Adipose tissue (tissue), 3 donors: Measurements from ENCODE around the gene LUC7L3. TPM values are rescaled to one million over a fixed set of nuclear protein-coding genes. Genes with fewer than 3 reads are reported as not detected.
"Not testable (repeated sequence)": the region's sequence is repeated elsewhere in the genome, so short reads cannot be mapped to it uniquely, and the experiment has no call there.

Experiments used
- H3K27ac ChIP-seq: one replicate; pipeline ENCODE4 v1.5.1; 2013; ENCODE audit warnings: low read depth, low read length
- WGBS, 3 donors: extraction: QIAGEN DNeasy Blood & Tissue Kit; methylation state at CpG; one replicate each; pipeline ENCODE4 v1.1.7; 2013; 5-methylcytosine and 5-hydroxymethylcytosine counted together
- polyA plus RNA-seq, 3 donors: library from polyadenylated mRNA; stranded (reverse); fragments of 200-250 nt; gene quantifications; one replicate each; pipeline ENCODE4 v1.2.3, GENCODE V29; 2013
- donor health status: healthy with polysubstance abuse.
- donor health status: Bipolar disorder and iron deficiency.
- donor health status: healthy.

Gene LUC7L3
- polyA plus RNA-seq, 3 donors = 40.0 to 64.0 (median 44.7) TPM

DNA sequence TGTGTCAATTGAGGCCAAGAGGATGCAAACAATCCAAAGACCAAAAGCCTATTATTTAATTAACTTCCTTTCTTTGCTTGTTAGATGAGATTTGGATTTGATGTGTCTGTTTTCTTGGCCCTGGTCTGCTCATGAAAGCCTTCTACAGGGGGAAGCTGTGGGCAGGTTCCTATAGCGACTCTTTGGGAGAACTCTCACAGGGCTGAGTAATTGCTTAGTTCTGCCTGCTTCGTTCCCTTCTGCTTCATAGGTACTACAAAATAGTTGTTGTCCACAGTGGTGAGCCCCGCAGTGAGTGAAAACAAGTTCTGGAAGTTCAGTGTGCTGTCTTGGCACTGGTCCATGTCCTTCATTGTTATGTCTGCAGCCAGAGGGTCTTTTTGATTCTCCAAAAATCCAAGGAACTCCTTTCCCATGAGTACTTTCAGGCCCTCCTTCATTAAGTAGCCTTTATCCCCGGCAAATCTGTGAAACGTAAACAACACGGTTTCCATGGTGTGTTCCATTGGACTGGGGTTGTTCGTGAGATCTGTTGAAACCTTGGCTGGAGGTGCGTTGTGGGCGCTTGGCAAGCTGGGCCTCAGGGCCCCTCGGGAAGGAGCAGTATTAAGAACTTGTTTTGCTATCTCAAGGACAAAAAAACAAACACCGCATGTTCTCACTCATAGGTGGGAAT lies 77.9 kb downstream of the LUC7L3 start:
- WGBS, 3 donors = 56 to 61% (median 56%) methylated on average over 11 of the region's 11 CpGs
- no peak overlapping the region for H3K27ac ChIP-seq

DNA sequence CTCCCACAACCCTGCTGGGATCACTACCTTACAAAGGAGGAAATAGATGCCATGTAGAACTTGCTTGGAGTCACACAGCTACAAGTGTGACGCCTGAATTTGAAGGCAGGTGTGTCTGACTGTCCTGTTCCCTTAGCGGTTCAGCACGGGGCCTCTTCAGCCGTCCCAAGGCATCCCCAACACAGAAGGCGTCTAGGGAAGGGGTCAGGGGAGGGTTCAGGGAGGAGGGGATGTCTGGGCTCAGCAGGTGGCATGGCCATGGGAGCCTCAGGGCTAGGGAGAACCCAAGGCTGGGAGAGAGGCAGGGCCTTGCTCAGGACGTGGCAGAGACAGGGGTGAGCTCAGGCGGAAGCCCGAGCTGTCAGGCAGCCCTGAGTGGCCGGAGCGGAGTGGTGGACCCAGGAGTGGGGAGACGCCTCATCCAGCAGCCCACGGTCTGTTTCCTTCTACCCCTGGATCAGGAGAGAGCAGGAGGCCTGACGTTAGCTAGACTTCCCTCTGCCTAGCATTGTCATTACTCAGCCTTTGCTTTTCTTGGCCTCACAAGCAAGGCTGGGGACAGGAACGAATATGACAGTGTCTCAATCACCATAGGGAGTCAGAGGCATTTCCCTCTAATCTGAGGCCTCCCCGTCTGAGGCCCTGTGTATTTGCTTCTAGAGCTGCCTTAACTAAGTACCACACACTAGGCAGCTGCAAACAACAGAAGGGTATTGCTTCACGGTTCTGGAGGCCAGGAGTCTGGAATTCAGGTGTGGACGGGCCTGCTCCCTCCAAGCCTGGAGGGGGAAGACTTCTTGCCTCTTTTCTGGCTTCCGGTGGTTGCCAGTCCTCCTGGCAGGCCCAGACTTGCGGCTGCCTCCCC lies 79.3 kb downstream of the LUC7L3 start:
- no peak overlapping the region for H3K27ac ChIP-seq
- 87 to 91% (median 90%) methylated on average over 19 of the region's 19 CpGs for WGBS, 3 donors

DNA sequence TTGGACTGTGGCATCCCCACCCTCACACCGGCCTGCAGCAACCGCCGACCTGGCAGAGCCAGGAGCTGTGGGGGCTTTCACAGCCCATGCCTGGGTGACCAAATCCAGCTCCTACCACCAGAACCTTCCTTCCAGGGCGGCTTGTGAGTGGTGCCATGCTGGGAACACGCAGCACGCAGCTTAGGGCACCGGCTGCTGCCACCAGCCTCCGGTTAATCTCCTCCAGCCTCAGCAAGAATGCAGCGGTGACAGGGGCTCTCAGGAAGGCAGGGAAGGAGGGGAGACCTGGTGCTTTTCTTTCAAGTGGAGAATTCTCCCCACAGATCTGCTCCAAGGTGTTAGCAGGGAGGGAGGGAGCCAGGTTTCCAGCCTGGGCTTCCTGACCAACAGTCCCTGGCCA lies 80.2 kb downstream of the LUC7L3 start:
- no peak overlapping the region for H3K27ac ChIP-seq
- WGBS, 3 donors = 93 to 94% (median 94%) methylated on average over 9 of the region's 9 CpGs

DNA sequence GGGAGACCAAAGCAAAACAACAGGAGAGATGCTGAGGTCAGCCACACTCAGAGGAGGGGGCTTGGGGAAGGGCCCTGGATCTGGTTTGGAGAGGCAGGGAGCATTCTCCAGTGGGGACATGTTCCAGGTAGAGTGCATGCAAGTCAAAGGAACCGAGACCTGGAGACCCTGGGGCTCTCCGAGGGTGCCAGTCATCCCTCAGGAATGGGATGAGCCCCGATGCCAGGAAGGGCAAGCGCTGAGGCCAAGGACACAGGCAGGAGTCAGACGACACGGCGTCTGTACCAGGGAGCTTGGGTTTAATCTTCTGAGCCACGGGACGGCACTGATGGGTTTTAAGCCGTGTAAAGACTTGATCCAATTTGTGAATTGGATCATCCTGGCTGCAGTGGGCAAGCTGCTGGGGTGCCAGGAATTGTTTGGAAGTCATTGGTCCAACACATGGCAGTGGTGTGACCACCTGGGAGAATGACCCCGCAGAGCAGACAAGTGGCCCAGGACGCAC lies 80.8 kb downstream of the LUC7L3 start:
- no peak overlapping the region for H3K27ac ChIP-seq
- 90 to 96% (median 90%) methylated on average over 12 of the region's 12 CpGs for WGBS, 3 donors

DNA sequence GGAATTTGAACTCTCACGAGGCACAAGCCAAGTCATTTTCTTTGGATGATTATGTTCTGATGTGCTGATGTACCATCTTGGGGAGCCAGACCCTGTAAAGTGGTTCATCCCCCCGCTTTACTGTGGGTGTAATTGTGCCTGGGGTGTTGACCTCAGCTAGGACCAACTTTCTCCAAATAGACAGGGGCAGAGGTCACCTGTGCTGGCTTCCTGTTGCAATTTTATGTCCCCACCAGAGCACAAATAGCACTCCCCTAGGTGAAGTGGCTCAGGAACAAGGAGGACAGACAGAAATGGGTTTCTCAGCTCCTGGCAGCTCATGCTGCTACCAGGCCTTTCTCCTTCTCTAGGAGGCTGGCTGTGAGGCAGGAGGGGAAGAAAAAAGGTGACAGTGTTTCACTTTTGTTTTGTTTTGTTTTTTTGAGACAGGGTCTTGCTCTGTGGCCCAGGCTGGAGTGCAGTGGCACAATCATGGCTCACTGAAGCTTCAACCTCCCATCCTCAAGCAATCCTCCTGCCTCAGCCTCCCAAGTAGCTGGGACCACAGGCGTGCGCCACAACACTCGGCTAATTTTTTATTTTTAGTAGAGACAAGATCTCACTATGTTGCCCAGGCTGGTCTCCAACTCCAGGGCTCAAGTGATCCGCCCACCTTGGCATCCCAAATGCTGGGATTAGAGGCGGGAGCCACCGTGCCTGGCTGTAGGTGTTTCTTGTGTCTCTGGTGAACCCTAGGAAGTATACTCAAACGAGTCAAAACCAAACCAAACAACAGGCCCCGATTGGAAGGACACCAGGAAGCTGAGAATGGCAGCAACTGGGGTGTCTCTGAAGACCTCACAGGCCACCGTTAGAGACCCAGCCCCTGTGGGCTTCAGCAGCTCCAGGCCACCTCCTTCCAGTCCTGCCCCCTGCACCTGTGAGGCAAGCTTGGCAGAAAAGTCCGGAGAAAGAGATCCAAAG lies 83.5 kb downstream of the LUC7L3 start:
- whole genome bisulfite sequencing, 3 donors = 84 to 88% (median 85%) methylated on average over 12 of the region's 12 CpGs
- H3K27ac ChIP-seq = no peak overlapping the region

DNA sequence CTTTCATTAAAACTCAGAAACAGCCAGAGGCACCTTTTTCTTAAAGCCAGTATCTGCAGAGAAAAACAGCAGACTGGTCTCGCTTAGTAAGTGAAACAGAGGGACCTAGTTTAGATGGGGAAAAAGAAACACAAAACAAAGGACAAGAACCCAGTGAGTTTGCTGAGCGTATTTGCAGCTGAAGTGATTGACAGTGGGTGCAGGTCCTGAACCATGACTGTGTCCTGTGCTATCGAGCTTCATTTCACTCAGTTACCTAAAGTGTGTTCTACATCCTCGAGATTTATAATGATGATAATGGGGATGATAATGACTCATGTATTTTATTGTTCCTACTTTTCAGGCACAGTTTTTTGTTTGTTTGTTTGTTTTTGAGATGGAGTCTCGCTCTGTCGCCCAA lies 84.3 kb downstream of the LUC7L3 start:
- H3K27ac ChIP-seq = no peak overlapping the region
- 83 to 90% (median 85%) methylated on average over 6 of the region's 6 CpGs for WGBS, 3 donors

DNA sequence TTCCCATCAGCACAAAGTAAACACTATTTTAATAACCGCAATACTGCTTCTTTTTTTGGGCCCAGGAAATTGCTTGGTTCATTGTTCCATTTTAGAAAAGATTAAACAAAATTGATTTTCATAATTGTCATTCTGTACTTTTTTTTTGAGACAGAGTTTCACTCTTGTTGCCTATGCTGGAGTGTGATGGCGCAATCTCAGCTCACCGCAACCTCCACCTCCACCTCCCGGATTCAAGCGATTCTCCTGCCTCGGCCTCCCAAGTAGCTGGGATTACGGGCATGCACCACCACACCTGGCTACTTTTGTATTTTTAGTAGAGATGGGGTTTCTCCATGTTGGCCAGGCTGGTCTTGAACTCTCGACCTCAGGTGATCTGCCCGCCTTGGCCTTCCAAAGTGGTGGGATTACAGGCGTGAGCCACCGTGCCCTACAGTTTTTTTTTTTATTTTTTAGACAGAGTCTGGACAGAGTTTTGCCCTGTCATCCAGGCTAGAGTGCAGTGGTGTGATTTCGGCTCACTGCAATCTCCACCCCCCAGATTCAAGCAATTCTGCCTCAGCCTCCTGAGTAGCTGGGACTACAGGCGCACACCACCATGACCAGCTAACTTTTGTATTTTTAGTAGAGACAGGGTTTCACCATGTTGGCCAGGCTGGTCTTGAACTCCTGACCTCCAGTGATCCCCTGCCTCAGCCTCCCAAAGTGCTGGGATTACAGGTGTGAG lies 85.5 kb downstream of the LUC7L3 start:
- WGBS, 3 donors = 90 to 94% (median 94%) methylated on average over 13 of the region's 13 CpGs
- not testable (repeated sequence) for H3K27ac ChIP-seq

DNA sequence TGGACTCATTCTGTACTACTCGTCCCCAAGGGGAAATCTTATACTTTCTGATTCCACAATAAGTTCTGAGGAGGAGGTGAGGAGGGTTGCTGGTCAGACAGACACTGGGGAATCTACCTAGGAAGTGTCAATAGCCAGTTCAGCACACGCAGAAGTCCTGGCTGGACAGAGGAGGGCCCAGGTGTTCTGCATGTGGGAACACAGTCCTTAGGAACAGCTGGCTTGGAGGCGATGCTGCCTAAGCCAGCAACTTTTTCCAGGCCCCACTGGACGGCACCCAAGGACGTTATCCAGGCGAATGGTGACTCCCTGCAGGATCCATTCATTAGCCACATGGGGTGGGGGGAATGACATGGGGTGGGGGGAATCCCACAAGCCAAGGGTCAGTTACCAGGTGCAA lies 86.1 kb downstream of the LUC7L3 start:
- WGBS, 3 donors = 28 to 78% (median 63%) methylated on average over 6 of the region's 6 CpGs
- no peak overlapping the region for H3K27ac ChIP-seq

Other genes starting within 250 kb of the LUC7L3 start
- 10 to 100 TPM; 21.9 to 27.9 (median 25.9) TPM for gene RSAD1, start 240.7 kb upstream of the LUC7L3 start, polyA plus RNA-seq
- gene MYCBPAP, start 211.2 kb upstream of the LUC7L3 start, polyA plus RNA-seq = under 1 TPM; 0.09 to 0.34 (median 0.18) TPM
- gene EPN3, start 186.9 kb upstream of the LUC7L3 start, polyA plus RNA-seq = 1 to 10 TPM in 2 of 3 donors, under 1 TPM in 1; 0.67 to 6.9 (median 4.0) TPM
- gene SPATA20, start 172.4 kb upstream of the LUC7L3 start, polyA plus RNA-seq = 10 to 100 TPM; 15.8 to 32.7 (median 21.8) TPM
- 1 to 10 TPM in 1 of 3 donors, under 1 TPM in 2; 0.07 to 2.9 (median 0.64) TPM for gene CACNA1G, start 158.9 kb upstream of the LUC7L3 start, polyA plus RNA-seq
- gene ABCC3, start 84.7 kb upstream of the LUC7L3 start, polyA plus RNA-seq = 10 to 100 TPM in 1 of 3 donors, 1 to 10 TPM in 2; 3.0 to 25.1 (median 8.1) TPM
- gene ANKRD40, start 11.7 kb upstream of the LUC7L3 start, polyA plus RNA-seq = 10 to 100 TPM in 2 of 3 donors, 1 to 10 TPM in 1; 8.2 to 37.9 (median 35.7) TPM
- gene ANKRD40CL, start 47.9 kb downstream of the LUC7L3 start, polyA plus RNA-seq = under 1 TPM in 1 of 3 donors, not detected in 2; 0.33 TPM
- gene WFIKKN2, start 116.0 kb downstream of the LUC7L3 start, polyA plus RNA-seq = under 1 TPM; 0.01 to 0.11 (median 0.09) TPM
- gene TOB1, start 146.8 kb downstream of the LUC7L3 start, polyA plus RNA-seq = 10 to 100 TPM; 16.3 to 81.5 (median 25.4) TPM